ENCODE measurements around the gene UBASH3A.
"Not testable (repeated sequence)": the region's sequence is repeated elsewhere in the genome, so short reads cannot be mapped to it uniquely, and the experiment has no call there.

Gene UBASH3A

GRCh38 chr21:42453224-42453985 is 49.7 kb downstream of the UBASH3A start:
- DNase-seq, result no peak

GRCh38 chr21:42453986-42454570 is 50.4 kb downstream of the UBASH3A start:
- no peak for DNase-seq

GRCh38 chr21:42454786-42455185 is 51.1 kb downstream of the UBASH3A start:
- DNase-seq, result no peak

GRCh38 chr21:42455196-42455595 is 51.5 kb downstream of the UBASH3A start:
- no peak for DNase-seq

- no peak for DNase-seq
Observed at GRCh38 chr21:42455754-42456440, 52.2 kb downstream of the UBASH3A start.

- peak; percentile 21 for DNase-seq
Observed at GRCh38 chr21:42456457-42456856, 52.8 kb downstream of the UBASH3A start.

GRCh38 chr21:42459082-42459460 is 55.4 kb downstream of the UBASH3A start:
- DNase-seq, result no peak

- no peak for DNase-seq
Observed at GRCh38 chr21:42459546-42460215, 56.0 kb downstream of the UBASH3A start.

- DNase-seq, result peak; percentile 45
Observed at GRCh38 chr21:42460391-42461184, 56.9 kb downstream of the UBASH3A start.

- DNase-seq, result no peak
Observed at GRCh38 chr21:42461185-42461520, 57.5 kb downstream of the UBASH3A start.

- no peak for DNase-seq
Observed at GRCh38 chr21:42461881-42462877, 58.5 kb downstream of the UBASH3A start.

- peak; percentile 56 for DNase-seq
Observed at GRCh38 chr21:42463861-42464515, 60.3 kb downstream of the UBASH3A start.

- DNase-seq, result no peak
Observed at GRCh38 chr21:42465008-42465802, 61.5 kb downstream of the UBASH3A start.

GRCh38 chr21:42465803-42466127 is 62.1 kb downstream of the UBASH3A start:
- DNase-seq, result no peak

- no peak for DNase-seq
Observed at GRCh38 chr21:42466700-42467099, 63.0 kb downstream of the UBASH3A start.

GRCh38 chr21:42467140-42467983 is 63.7 kb downstream of the UBASH3A start:
- no peak for DNase-seq

- DNase-seq, result no peak
Observed at GRCh38 chr21:42468491-42469131, 64.9 kb downstream of the UBASH3A start.

GRCh38 chr21:42469272-42469671 is 65.6 kb downstream of the UBASH3A start:
- DNase-seq, result no peak

GRCh38 chr21:42469726-42470125 is 66.0 kb downstream of the UBASH3A start:
- DNase-seq, result not testable (repeated sequence)
